Measurements from ENCODE around the gene NAGLU.

DNA sequence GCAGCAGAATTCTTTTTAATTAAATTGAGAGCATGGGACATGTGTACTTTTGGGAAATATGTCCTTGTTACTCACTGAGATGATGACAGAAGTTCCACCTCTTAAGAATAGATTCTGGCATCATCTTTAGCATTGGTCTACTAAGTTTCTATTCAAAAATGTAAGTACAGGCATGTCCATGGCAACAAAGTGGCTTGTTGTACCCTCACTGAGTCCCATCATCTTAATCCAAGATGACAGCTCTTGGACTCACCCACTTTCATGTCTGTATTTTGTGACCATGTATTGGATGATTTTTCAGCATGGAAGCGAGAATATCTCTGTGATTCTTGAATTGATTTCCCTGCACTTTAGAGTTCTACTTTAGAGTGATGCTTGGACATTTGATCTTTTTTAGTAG is 33.1 kb upstream of the NAGLU start:
- TF ChIP-seq POLR2AphosphoS5 (IDR thresholded peaks at IDR 0.05; ENCODE audit: borderline replicate concordance, low read depth, low read length) (no peak), FOXP2 (optimal IDR thresholded peaks at IDR 0.05; ENCODE audit: control extremely low read depth, extremely low read length, insufficient read depth) (no peak), EZH2 (IDR thresholded peaks at IDR 0.05) (no peak)
